ENCODE results near the gene PALM. TPM values are rescaled to one million over a fixed set of nuclear protein-coding genes. Genes with fewer than 3 reads are reported as not detected.
A peak's percentile ranks its signal among the peaks of the same experiment; 100 is the strongest.
"Not testable (repeated sequence)": the region's sequence is repeated elsewhere in the genome, so short reads cannot be mapped to it uniquely, and the experiment has no call there.

Gene PALM
- polyA plus RNA-seq, 4 donors: 12.4 to 37.6 (median 25.3) TPM

DNA sequence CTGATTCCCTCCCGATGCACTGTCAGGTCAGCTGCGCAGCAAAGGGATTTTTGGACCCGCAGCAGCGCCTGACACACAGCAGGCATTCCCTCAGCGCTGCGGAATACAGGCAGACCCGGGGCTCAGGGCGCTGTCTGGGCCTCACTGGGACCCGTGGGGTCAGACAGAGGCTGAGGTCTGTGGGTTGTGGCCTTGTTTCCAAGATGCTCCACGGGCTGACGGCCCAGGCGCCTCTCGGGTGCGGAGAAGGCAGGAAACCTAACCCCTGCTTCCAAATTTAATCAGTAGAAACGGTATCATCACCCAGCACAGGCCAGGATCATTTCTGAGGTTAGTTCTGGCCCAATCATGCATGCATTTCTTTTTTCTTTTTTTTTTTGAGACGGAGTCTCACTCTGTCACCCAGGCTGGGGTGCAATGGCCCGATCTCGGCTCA lies 45.0 kb upstream of the PALM start:
- FAIRE-seq (no peak), DNase-seq (no peak)
- Histone ChIP-seq H3K36me3 (ENCODE audit: control insufficient read depth in 3 of 3, insufficient read depth in 2 of 3, low read depth in 1 of 3, low read length in 3 of 3) (peaks cover 0 to 21% (median 0%) of the 10 kb centered on the region in 3 donors), H3K9me3 (ENCODE audit: control insufficient read depth in 2 of 2, insufficient read depth in 1 of 2, low read depth in 1 of 2, low read length in 1 of 2) (peaks cover 0 to 17% of the 10 kb centered on the region in 2 donors), H3K27me3 (ENCODE audit: control insufficient read depth in 3 of 3, insufficient read depth in 3 of 3, low read length in 3 of 3) (no peaks in the 10 kb centered on the region), H3K4me3 (ENCODE audit: low read depth in 1 of 3, low read length in 3 of 3) (peak overlapping the region; percentile 25 to 59 (median 27)), H3K4me1 (ENCODE audit: control insufficient read depth in 3 of 3, insufficient read depth in 2 of 3, low read depth in 1 of 3, low read length in 2 of 3) (peaks cover 9 to 50% (median 11%) of the 10 kb centered on the region in 3 donors), H3K27ac (ENCODE audit: low read depth in 1 of 3, low read length in 2 of 3) (peak overlapping the region; percentile 81 to 92 (median 92))
- WGBS, 3 donors: 39 to 60% (median 52%) methylated on average over 18 of the region's 18 CpGs

DNA sequence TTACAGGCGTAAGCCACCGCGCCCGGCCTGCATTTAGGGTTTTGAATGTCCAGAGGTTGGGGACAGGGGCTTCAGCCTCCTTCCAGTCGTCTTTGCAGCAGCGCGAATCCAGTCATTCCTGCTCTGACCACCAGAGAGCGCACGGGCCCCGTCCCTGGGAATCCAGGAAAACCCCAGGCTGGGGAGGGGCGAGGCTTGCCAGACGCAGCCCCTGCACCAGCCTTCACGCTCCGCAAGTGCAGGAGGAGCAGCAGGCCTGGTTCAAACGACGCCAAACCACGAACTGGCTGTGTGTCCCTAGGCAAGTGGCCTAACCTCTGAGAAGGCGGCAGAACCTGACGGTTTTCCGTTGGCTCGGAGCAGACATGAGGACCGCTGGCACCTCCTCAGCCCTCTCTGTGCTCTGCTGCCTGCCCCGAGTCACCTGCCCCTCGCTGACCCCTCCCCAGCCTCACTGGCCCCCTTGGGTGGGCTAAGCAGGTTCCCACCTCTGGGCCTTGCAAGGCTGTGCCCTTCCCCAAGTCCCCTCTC lies 43.8 kb upstream of the PALM start:
- H3K27me3 ChIP-seq (ENCODE audit: control insufficient read depth in 3 of 3, insufficient read depth in 3 of 3, low read length in 3 of 3): no peaks in the 10 kb centered on the region
- H3K4me3 ChIP-seq (ENCODE audit: low read depth in 1 of 3, low read length in 3 of 3): no peak overlapping the region
- H3K4me1 ChIP-seq (ENCODE audit: control insufficient read depth in 3 of 3, insufficient read depth in 2 of 3, low read depth in 1 of 3, low read length in 2 of 3): peaks cover under 1 to 37% (median 3%) of the 10 kb centered on the region in 3 donors
- H3K9me3 ChIP-seq (ENCODE audit: control insufficient read depth in 2 of 2, insufficient read depth in 1 of 2, low read depth in 1 of 2, low read length in 1 of 2): peaks cover 0 to 23% of the 10 kb centered on the region in 2 donors
- H3K27ac ChIP-seq (ENCODE audit: low read depth in 1 of 3, low read length in 2 of 3): no peak overlapping the region
- 5 to 12% (median 7%) methylated on average over 24 of the region's 24 CpGs for WGBS, 3 donors
- FAIRE-seq (no peak), DNase-seq (peak; percentile 74 to 87)
- H3K36me3 ChIP-seq (ENCODE audit: control insufficient read depth in 3 of 3, insufficient read depth in 2 of 3, low read depth in 1 of 3, low read length in 3 of 3): peaks cover 0 to 8% (median 0%) of the 10 kb centered on the region in 3 donors

DNA sequence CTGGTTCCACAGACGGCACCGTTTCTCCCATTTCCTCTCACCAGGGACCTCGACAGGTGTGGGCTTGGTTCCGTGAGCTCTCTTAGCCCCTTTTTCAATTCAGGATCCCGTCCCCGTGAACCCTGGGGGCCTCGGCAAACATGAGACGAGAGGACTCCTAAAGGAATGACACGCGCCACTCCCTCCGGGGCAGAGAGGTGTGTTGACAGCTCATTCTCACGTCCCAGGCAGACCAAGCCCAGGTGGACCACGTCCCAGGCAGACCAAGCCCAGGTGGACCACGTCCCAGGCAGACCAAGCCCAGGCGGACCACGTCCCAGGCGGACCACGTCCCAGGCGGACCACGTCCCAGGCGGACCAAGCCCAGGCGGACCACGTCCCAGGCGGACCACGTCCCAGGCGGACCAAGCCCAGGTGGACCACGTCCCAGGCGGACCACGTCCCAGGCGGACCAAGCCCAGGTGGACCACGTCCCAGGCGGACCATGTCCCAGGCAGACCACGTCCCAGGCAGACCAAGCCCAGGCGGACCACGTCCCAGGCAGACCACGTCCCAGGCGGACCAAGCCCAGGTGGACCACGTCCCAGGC lies 41.7 kb upstream of the PALM start:
- WGBS, 3 donors: 79 to 91% (median 87%) methylated on average over 23 to 38 of the region's 38 CpGs
- FAIRE-seq: not testable (repeated sequence)

DNA sequence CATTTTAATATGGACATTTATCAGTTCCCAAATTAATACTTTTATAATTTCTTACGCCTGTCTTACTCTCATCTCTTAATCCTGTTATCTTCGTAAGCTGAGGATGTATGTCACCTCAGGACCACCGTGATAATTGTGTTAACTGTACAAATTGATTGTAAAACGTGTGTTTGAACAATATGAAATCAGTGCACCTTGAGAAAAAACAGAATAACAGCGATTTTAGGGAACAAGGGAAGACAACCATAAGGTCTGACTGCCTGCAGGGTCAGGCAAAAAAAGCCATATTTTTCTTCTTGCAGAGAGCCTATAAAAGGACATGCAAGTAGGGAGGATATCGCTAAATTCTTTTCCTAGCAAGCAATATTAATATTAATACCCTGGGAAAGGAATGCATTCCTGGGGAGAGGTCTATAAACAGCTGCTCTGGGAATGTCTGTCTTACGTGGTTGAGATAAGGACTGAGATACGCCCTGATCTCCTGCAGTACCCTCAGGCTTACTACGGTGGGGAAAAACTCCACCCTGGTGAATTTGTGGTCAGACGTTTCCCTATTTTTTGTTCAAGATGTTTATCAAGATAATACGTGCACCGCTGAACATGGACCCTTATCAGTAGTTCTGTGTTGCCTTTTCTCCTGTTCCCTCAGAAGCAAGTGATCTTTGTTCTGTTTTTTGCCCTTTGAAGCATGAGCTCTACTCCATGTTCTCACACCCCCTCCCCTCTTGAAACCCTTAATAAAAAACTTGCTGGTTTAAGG lies 39.9 kb upstream of the PALM start:
- Histone ChIP-seq H3K9me3 (ENCODE audit: control insufficient read depth in 2 of 2, insufficient read depth in 1 of 2, low read depth in 1 of 2, low read length in 1 of 2) (peaks cover 0 to 23% of the 10 kb centered on the region in 2 donors), H3K4me1 (ENCODE audit: control insufficient read depth in 3 of 3, insufficient read depth in 2 of 3, low read depth in 1 of 3, low read length in 2 of 3) (peaks cover 0 to 12% (median 0%) of the 10 kb centered on the region in 3 donors)
- FAIRE-seq; H3K27ac ChIP-seq (ENCODE audit: low read depth in 1 of 3, low read length in 2 of 3); H3K27me3 ChIP-seq (ENCODE audit: control insufficient read depth in 3 of 3, insufficient read depth in 3 of 3, low read length in 3 of 3); H3K4me3 ChIP-seq (ENCODE audit: low read depth in 1 of 3, low read length in 3 of 3); H3K36me3 ChIP-seq (ENCODE audit: control insufficient read depth in 3 of 3, insufficient read depth in 2 of 3, low read depth in 1 of 3, low read length in 3 of 3); DNase-seq: not testable (repeated sequence)
- 40 to 52% (median 42%) methylated on average over 12 of the region's 12 CpGs for WGBS, 3 donors

More for the DNA sequence above, 41.7 kb upstream of the PALM start:
- DNase-seq; H3K4me3 ChIP-seq (ENCODE audit: low read depth in 1 of 3, low read length in 3 of 3); H3K27me3 ChIP-seq (ENCODE audit: control insufficient read depth in 3 of 3, insufficient read depth in 3 of 3, low read length in 3 of 3); H3K36me3 ChIP-seq (ENCODE audit: control insufficient read depth in 3 of 3, insufficient read depth in 2 of 3, low read depth in 1 of 3, low read length in 3 of 3); H3K27ac ChIP-seq (ENCODE audit: low read depth in 1 of 3, low read length in 2 of 3): not testable (repeated sequence)
- Histone ChIP-seq H3K4me1 (ENCODE audit: control insufficient read depth in 3 of 3, insufficient read depth in 2 of 3, low read depth in 1 of 3, low read length in 2 of 3) (peaks cover 0 to 18% (median 0%) of the 10 kb centered on the region in 3 donors), H3K9me3 (ENCODE audit: control insufficient read depth in 2 of 2, insufficient read depth in 1 of 2, low read depth in 1 of 2, low read length in 1 of 2) (peaks cover 0 to 23% of the 10 kb centered on the region in 2 donors)

DNA sequence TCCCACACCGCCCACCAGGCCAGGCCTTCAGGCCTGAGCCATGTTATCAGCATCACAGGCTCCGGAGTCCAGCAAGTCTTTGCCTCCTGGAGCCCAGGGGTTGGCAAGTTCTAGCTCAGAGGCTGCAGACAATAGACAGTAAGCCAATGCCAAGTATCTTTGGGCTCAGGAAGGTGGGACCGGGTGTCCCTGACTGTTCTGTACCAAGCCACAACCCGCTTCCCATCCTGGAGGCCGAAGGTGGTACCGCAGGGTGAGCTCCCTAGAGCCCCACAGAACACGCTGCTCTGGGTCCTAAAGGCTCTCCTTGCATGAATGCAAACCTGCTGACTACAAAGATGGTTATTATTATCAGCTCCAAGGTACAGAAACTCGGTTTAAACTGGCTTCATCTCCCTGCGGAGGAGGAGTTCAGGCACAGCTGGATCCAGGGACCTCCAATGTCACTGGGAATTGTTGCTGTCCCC lies 38.1 kb upstream of the PALM start:
- no peak for FAIRE-seq
- Histone ChIP-seq H3K4me1 (ENCODE audit: control insufficient read depth in 3 of 3, insufficient read depth in 2 of 3, low read depth in 1 of 3, low read length in 2 of 3) (peaks cover 0 to 10% (median 0%) of the 10 kb centered on the region in 3 donors), H3K27ac (ENCODE audit: low read depth in 1 of 3, low read length in 2 of 3) (no peak overlapping the region), H3K36me3 (ENCODE audit: control insufficient read depth in 3 of 3, insufficient read depth in 2 of 3, low read depth in 1 of 3, low read length in 3 of 3) (no peaks in the 10 kb centered on the region), H3K4me3 (ENCODE audit: low read depth in 1 of 3, low read length in 3 of 3) (no peak overlapping the region), H3K27me3 (ENCODE audit: control insufficient read depth in 3 of 3, insufficient read depth in 3 of 3, low read length in 3 of 3) (peaks cover 0 to 3% (median 0%) of the 10 kb centered on the region in 3 donors), H3K9me3 (ENCODE audit: control insufficient read depth in 2 of 2, insufficient read depth in 1 of 2, low read depth in 1 of 2, low read length in 1 of 2) (peaks cover 0 to 23% of the 10 kb centered on the region in 2 donors)
- 67 to 76% (median 70%) methylated on average over 9 of the region's 9 CpGs for WGBS, 3 donors
- DNase-seq: no peak

DNA sequence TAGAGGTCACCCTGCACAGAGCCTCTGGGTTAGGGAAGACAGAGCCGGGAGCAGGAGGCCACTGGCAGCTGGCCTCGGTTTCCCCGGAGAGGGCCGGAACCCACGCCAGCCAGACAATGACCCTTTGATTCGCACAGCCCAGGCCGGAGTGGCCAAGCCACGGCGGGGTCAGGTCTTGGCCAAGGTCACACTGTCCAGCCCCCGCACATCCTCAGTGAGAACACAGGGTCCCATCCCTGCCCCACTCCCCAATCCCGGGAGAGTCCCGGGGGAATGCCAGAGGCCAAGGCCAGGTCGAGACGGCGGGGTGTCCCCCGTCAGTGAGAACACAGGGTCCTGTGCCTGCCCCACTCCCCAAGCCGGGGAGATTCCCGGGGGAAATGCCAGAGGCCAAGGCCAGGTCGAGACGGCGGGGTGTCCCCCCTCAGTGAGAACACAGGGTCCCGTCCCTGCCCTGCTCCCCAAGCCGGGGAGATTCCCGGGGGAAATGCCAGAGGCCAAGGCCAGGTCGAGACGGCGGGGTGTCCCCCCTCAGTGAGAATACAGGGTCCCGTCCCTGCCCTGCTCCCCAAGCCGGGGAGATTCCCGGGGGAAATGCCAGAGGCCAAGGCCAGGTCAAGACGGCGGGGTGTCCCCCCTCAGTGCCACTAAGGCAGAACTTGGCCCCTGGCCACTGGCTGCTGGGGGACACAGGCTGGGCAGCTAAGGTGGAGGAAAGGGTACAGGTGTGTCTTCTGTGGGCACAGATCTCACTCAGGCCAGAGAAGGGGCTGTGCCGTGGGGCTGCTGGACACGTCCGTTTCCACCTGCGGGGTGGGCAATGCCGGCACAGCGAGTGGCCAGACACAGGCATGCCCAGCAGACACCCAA lies 34.2 kb upstream of the PALM start:
- DNase-seq (no peak), FAIRE-seq (no peak)

DNA sequence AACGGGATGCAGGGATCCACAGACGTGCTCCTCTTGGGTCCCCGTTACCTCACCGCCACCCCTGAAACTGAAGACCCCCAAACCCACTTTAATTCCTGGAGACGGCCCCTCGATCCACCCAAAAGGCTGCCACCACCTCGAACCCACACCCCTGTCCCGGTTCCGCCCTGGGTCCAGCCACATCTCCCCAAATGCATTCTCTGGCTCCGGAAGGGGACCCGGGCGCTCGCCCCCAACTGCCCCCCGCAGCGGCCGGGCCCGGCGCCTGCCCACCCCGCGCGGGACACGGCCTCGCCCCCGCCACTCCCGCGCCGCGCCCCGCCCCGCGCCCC lies 32.8 kb upstream of the PALM start:
- FAIRE-seq: no peak
- Histone ChIP-seq H3K27ac (ENCODE audit: low read depth in 1 of 3, low read length in 2 of 3) (peak overlapping the region in 2 of 3 donors; percentile 21 to 62), H3K9me3 (ENCODE audit: control insufficient read depth in 2 of 2, insufficient read depth in 1 of 2, low read depth in 1 of 2, low read length in 1 of 2) (no peaks in the 10 kb centered on the region), H3K4me3 (ENCODE audit: low read depth in 1 of 3, low read length in 3 of 3) (peak overlapping the region; percentile 17 to 27 (median 20)), H3K4me1 (ENCODE audit: control insufficient read depth in 3 of 3, insufficient read depth in 2 of 3, low read depth in 1 of 3, low read length in 2 of 3) (peaks cover 0 to 39% (median 4%) of the 10 kb centered on the region in 3 donors), H3K27me3 (ENCODE audit: control insufficient read depth in 3 of 3, insufficient read depth in 3 of 3, low read length in 3 of 3) (peaks cover 0 to 9% (median 5%) of the 10 kb centered on the region in 3 donors), H3K36me3 (ENCODE audit: control insufficient read depth in 3 of 3, insufficient read depth in 2 of 3, low read depth in 1 of 3, low read length in 3 of 3) (peaks cover 0 to 9% (median 0%) of the 10 kb centered on the region in 3 donors)
- 7 to 12% (median 8%) methylated on average over 12 to 31 of the region's 31 CpGs for WGBS, 3 donors
- DNase-seq: no peak

More for the DNA sequence above, 34.2 kb upstream of the PALM start:
- Histone ChIP-seq H3K27me3 (ENCODE audit: control insufficient read depth in 3 of 3, insufficient read depth in 3 of 3, low read length in 3 of 3) (peaks cover 0 to 9% (median 5%) of the 10 kb centered on the region in 3 donors), H3K4me3 (ENCODE audit: low read depth in 1 of 3, low read length in 3 of 3) (no peak overlapping the region), H3K4me1 (ENCODE audit: control insufficient read depth in 3 of 3, insufficient read depth in 2 of 3, low read depth in 1 of 3, low read length in 2 of 3) (peaks cover 0 to 37% (median 3%) of the 10 kb centered on the region in 3 donors), H3K27ac (ENCODE audit: low read depth in 1 of 3, low read length in 2 of 3) (no peak overlapping the region), H3K36me3 (ENCODE audit: control insufficient read depth in 3 of 3, insufficient read depth in 2 of 3, low read depth in 1 of 3, low read length in 3 of 3) (peaks cover 0 to 9% (median 0%) of the 10 kb centered on the region in 3 donors), H3K9me3 (ENCODE audit: control insufficient read depth in 2 of 2, insufficient read depth in 1 of 2, low read depth in 1 of 2, low read length in 1 of 2) (no peaks in the 10 kb centered on the region)
- WGBS, 3 donors: 52 to 69% (median 59%) methylated on average over 35 to 38 of the region's 38 CpGs
